Ammon's horn (tissue), 1 donor: ENCODE results near the gene NUP37.
"Not testable (repeated sequence)": the region's sequence is repeated elsewhere in the genome, so short reads cannot be mapped to it uniquely, and the experiment has no call there.

Source experiments
- DNase-seq: peaks from one replicate; pipeline ENCODE4 v3.0.0-alpha.2; 2016; ENCODE audit warnings: low spot score

The NUP37 gene

GRCh38 chr12:102119674-102120563, at the start of gene NUP37, which contains the start of gene PARPBP:
NUP37 (minus strand) TSS chr12:102120114; CDS start chr12:102118518, 1,596 bp downstream.
PARPBP (plus strand) TSS chr12:102120183; CDS start chr12:102123889, 3,706 bp downstream.
- DNase-seq = peak; percentile 92

GRCh38 chr12:102167821-102168604, 48.1 kb upstream of the NUP37 start:
- no peak for DNase-seq

GRCh38 chr12:102163383-102163782, 43.5 kb upstream of the NUP37 start:
- DNase-seq = no peak

- DNase-seq = not testable (repeated sequence)
Measured at GRCh38 chr12:102155206-102155605, 35.3 kb upstream of the NUP37 start.

GRCh38 chr12:102147062-102147587, 27.2 kb upstream of the NUP37 start:
- DNase-seq = not testable (repeated sequence)

GRCh38 chr12:102144221-102144620, 24.3 kb upstream of the NUP37 start:
- DNase-seq = no peak

GRCh38 chr12:102142866-102143373, 23.0 kb upstream of the NUP37 start:
- DNase-seq = not testable (repeated sequence)

GRCh38 chr12:102137619-102138018, 17.7 kb upstream of the NUP37 start:
- not testable (repeated sequence) for DNase-seq

GRCh38 chr12:102131442-102131841, 11.5 kb upstream of the NUP37 start:
- not testable (repeated sequence) for DNase-seq

GRCh38 chr12:102130720-102131119, 10.8 kb upstream of the NUP37 start:
- not testable (repeated sequence) for DNase-seq

GRCh38 chr12:102121328-102121727, 1.4 kb upstream of the NUP37 start:
- DNase-seq = not testable (repeated sequence)

GRCh38 chr12:102120886-102121285, 972 bp upstream of the NUP37 start:
- DNase-seq = no peak

- no peak for DNase-seq
Measured at GRCh38 chr12:102120564-102120873, 605 bp upstream of the NUP37 start.

- no peak for DNase-seq
Measured at GRCh38 chr12:102118874-102119273, 1.0 kb downstream of the NUP37 start.

GRCh38 chr12:102116392-102116791, 3.5 kb downstream of the NUP37 start:
- no peak for DNase-seq

- DNase-seq = no peak
Measured at GRCh38 chr12:102114212-102114611, 5.7 kb downstream of the NUP37 start.

- no peak for DNase-seq
Measured at GRCh38 chr12:102110782-102111181, 9.1 kb downstream of the NUP37 start.

GRCh38 chr12:102107970-102108369, 11.9 kb downstream of the NUP37 start:
- no peak for DNase-seq

GRCh38 chr12:102106905-102107304, 13.0 kb downstream of the NUP37 start:
- DNase-seq = no peak

GRCh38 chr12:102096855-102097254, 23.1 kb downstream of the NUP37 start:
- DNase-seq = no peak

GRCh38 chr12:102095677-102096263, 24.1 kb downstream of the NUP37 start:
- peak; percentile 27 for DNase-seq

GRCh38 chr12:102093319-102093718, 26.6 kb downstream of the NUP37 start:
- no peak for DNase-seq
